Natural killer cell (primary cell): ENCODE data around the gene CACNG1. TPM values are rescaled to one million over a fixed set of nuclear protein-coding genes. Genes with fewer than 3 reads are reported as not detected.
"Not testable (repeated sequence)": the region's sequence is repeated elsewhere in the genome, so short reads cannot be mapped to it uniquely, and the experiment has no call there.

Experiments used
- ATAC-seq, 3 donors: fragments of 150-1000 bp in 2 of 3; fragments of 200-7000 bp in 1 of 3; cut with Tn5 transposase; 1 replicate in 1 of 3; 2 replicates in 2 of 3; pipeline ENCODE4 v1.10.0; 2021; ENCODE audit warnings: mild to moderate bottlenecking in 2 of 3, moderate library complexity in 2 of 3
- DNase-seq, 2 donors: peaks; one replicate each; pipeline versions ENCODE4 v3.0.0 to v3.0.0-alpha.2; 2013 to 2021; ENCODE audit warnings: mixed read lengths in 1 of 2
- H3K27ac ChIP-seq: one replicate; pipeline ENCODE4 v1.5.1; 2013; ENCODE audit warnings: mild to moderate bottlenecking, low read length
- H3K27me3 ChIP-seq: one replicate; pipeline ENCODE4 v1.6.1; 2013; ENCODE audit warnings: low read length; ENCODE audit not compliant: control insufficient read depth, insufficient read depth
- H3K36me3 ChIP-seq: one replicate; pipeline ENCODE4 v1.6.1; 2013; ENCODE audit warnings: low read length; ENCODE audit not compliant: control insufficient read depth, insufficient read depth
- H3K4me1 ChIP-seq: one replicate; pipeline ENCODE4 v1.6.1; 2013; ENCODE audit warnings: low read length; ENCODE audit not compliant: control insufficient read depth, insufficient read depth
- H3K4me3 ChIP-seq: one replicate; pipeline ENCODE4 v1.5.1; 2013; ENCODE audit warnings: low read length
- H3K9me3 ChIP-seq: one replicate; pipeline ENCODE4 v1.6.1; 2013; ENCODE audit warnings: low read length; ENCODE audit not compliant: control insufficient read depth, insufficient read depth
- H3K27ac Mint-ChIP-seq, 2 donors: one replicate each; pipeline ENCODE4 v1.8.0; 2022; ENCODE audit warnings: mild to moderate bottlenecking in 2 of 2, mixed read lengths in 2 of 2, moderate library complexity in 1 of 2
- H3K27me3 Mint-ChIP-seq, 2 donors: one replicate each; pipeline ENCODE4 v1.8.0; 2022; ENCODE audit warnings: low read depth in 2 of 2, mixed read lengths in 2 of 2
- H3K36me3 Mint-ChIP-seq: one replicate; pipeline ENCODE4 v1.8.0; 2022; ENCODE audit warnings: mixed read lengths
- H3K4me1 Mint-ChIP-seq, 2 donors: one replicate each; pipeline ENCODE4 v1.8.0; 2022; ENCODE audit warnings: mixed read lengths in 2 of 2
- H3K4me3 Mint-ChIP-seq: one replicate; pipeline ENCODE4 v1.8.0; 2022; ENCODE audit warnings: mild to moderate bottlenecking, moderate library complexity, mixed read lengths
- H3K9me3 Mint-ChIP-seq, 2 donors: one replicate each; pipeline ENCODE4 v1.8.0; 2022; ENCODE audit warnings: mixed read lengths in 2 of 2
- WGBS: methylation state at CpG from one replicate; pipeline ENCODE4 v1.1.7; 2013; ENCODE audit warnings: missing lambda C conversion rate; ENCODE audit not compliant: insufficient coverage; 5-methylcytosine and 5-hydroxymethylcytosine counted together
- intact Hi-C: fragments of 100-400 bp; cut with micrococcal nuclease; formaldehyde crosslinking; loops from one replicate; pipeline ENCODE4 v1.14.2; 2022
- total RNA-seq, 4 donors: library from RNA; stranded (reverse); fragments of 120-200 nt in 1 of 4; gene quantifications; one replicate each; pipeline versions ENCODE4 v1.2.3 to v1.2.4, GENCODE V29; 2013 to 2022
- TF ChIP-seq, protein P1 (sequence below): fragments of 200-600 bp; IDR thresholded peaks from one replicate; pipeline ENCODE4 v1.8.0; 2022; ENCODE audit warnings: antibody characterized with exemption

Gene CACNG1
- total RNA-seq, 3 donors from 2014 or later (not counting 1 experiment from before 2014, with no cell fraction given): not detected

DNA sequence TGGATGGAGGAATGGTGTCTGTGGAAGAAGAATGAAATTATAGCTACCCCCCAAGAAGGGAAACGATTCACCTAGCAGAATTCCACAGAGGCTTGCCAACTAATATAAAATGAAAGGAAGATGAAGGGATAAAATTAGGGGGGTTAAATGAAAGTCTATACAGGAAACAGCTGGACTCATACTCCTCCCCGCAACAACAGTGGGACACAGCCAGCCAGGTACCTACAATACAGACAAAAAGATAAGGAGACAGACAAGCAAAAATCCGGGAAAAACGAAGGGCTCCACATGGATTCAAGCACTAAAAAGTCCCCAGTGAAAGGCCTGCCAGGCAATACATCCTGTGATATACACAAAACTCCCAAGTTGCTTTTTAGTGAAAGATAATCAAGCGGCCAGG, 47.9 kb downstream of the CACNG1 start:
- H3K4me1 Mint-ChIP-seq: peaks cover 72% of the 10 kb centered on the region in 2 donors

DNA sequence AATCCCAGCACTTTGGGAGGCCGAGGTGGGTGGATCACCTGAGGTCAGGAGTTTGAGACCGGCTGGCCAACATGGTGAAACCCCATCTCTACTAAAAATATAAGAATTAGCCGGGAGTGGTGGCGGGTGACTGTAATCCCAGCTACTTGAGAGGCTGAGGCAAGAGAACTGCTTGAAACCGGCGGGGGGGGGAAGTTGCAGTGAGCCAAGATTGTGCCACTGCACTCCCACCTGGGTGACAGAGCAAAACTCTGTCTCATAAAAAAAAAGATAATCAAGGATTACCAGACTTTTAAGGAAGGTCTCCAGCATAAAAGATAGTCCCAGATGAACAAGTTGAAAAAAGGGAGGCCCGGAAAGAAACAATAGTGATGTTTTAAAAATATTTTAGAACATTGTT, 48.4 kb downstream of the CACNG1 start:
- H3K9me3 ChIP-seq, H3K4me1 ChIP-seq, ATAC-seq, H3K4me3 ChIP-seq, DNase-seq, H3K27ac ChIP-seq, H3K4me3 Mint-ChIP-seq, H3K9me3 Mint-ChIP-seq, intact Hi-C loops, H3K27me3 ChIP-seq, H3K36me3 Mint-ChIP-seq, H3K27me3 Mint-ChIP-seq: not testable (repeated sequence)
- Mint-ChIP-seq H3K27ac (peak overlapping the region; percentile 58 to 71), H3K4me1 (peaks cover 73 to 75% of the 10 kb centered on the region in 2 donors)
- H3K36me3 ChIP-seq: peaks cover 26% of the 10 kb centered on the region
- WGBS: 89% methylated on average over 6 of the region's 7 CpGs

More for the DNA sequence above, 47.9 kb downstream of the CACNG1 start:
- Mint-ChIP-seq H3K36me3 (no peaks in the 10 kb centered on the region), H3K27ac (peak overlapping the region; percentile 58 to 71), H3K27me3 (no peaks in the 10 kb centered on the region), H3K9me3 (no peaks in the 10 kb centered on the region), H3K4me3 (peak overlapping the region; percentile 47)
- H3K4me1 ChIP-seq: peaks cover 4% of the 10 kb centered on the region
- no peak overlapping the region for H3K27ac ChIP-seq
- H3K36me3 ChIP-seq: peaks cover 26% of the 10 kb centered on the region
- no peaks in the 10 kb centered on the region for H3K9me3 ChIP-seq
- no peaks in the 10 kb centered on the region for H3K27me3 ChIP-seq
- WGBS: 92% methylated on average over 4 of the region's 5 CpGs
- intact Hi-C loops: no loop called here
- DNase-seq (no peak), ATAC-seq (no peak)
- TF ChIP-seq, protein P1, sequence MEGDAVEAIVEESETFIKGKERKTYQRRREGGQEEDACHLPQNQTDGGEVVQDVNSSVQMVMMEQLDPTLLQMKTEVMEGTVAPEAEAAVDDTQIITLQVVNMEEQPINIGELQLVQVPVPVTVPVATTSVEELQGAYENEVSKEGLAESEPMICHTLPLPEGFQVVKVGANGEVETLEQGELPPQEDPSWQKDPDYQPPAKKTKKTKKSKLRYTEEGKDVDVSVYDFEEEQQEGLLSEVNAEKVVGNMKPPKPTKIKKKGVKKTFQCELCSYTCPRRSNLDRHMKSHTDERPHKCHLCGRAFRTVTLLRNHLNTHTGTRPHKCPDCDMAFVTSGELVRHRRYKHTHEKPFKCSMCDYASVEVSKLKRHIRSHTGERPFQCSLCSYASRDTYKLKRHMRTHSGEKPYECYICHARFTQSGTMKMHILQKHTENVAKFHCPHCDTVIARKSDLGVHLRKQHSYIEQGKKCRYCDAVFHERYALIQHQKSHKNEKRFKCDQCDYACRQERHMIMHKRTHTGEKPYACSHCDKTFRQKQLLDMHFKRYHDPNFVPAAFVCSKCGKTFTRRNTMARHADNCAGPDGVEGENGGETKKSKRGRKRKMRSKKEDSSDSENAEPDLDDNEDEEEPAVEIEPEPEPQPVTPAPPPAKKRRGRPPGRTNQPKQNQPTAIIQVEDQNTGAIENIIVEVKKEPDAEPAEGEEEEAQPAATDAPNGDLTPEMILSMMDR: no peak
- no peak overlapping the region for H3K4me3 ChIP-seq

DNA sequence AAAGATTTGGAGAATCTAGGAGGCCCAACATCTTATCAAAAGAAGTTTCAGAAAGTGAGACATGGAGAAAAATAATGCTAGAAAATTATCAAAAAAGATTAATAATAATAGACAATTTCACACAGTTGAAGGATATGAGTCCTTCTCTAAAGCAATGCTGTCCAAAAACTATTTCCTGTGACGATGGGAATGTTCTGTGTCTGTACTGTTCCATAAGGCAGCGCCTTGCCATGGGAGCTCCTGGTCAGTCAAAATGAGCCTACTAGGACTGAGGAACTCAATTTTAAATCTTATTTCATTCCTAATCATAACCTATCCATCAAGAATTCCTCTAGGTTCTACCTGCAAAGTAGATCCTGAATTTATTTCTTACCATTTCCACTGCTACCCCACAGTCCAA, 49.0 kb downstream of the CACNG1 start:
- Histone ChIP-seq H3K9me3 (no peaks in the 10 kb centered on the region), H3K4me1 (peaks cover 4% of the 10 kb centered on the region), H3K27me3 (no peaks in the 10 kb centered on the region), H3K36me3 (peaks cover 20% of the 10 kb centered on the region), H3K4me3 (no peak overlapping the region), H3K27ac (no peak overlapping the region)
- Mint-ChIP-seq H3K36me3 (no peaks in the 10 kb centered on the region), H3K27ac (peak overlapping the region; percentile 58 to 71), H3K27me3 (no peaks in the 10 kb centered on the region), H3K9me3 (no peaks in the 10 kb centered on the region), H3K4me1 (peaks cover 66 to 74% of the 10 kb centered on the region in 2 donors), H3K4me3 (no peak overlapping the region)
- ATAC-seq: no peak
- 92% methylated on average over 2 of the region's 2 CpGs for WGBS
- DNase-seq: no peak
- TF ChIP-seq, protein P1: no peak
- intact Hi-C loops: no loop called here

DNA sequence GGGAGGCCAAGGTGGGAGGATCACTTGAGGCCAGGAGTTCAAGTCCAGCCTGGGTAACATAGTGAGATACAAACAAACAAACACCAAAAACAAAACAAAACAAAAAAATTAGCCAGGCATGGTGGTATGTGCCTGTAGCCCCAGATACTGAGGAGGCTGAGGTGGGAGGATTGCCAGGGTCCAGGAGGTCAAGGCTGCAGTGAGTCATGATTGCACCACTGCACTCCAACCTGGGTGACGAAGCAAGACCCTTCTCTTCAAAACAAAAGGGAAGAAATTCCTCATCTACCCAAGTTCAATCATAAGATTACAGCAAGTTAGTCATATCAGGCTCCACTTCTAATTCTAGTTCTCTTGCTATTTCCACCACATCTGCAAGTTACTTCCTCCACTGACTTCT, 50.9 kb downstream of the CACNG1 start:
- ATAC-seq, intact Hi-C loops: not testable (repeated sequence)
- H3K36me3 ChIP-seq: peaks cover 16% of the 10 kb centered on the region

More for the DNA sequence above, 50.9 kb downstream of the CACNG1 start:
- H3K4me1 ChIP-seq, H3K4me3 Mint-ChIP-seq, H3K27ac ChIP-seq, H3K27me3 Mint-ChIP-seq, H3K36me3 Mint-ChIP-seq, DNase-seq, H3K9me3 ChIP-seq, H3K4me3 ChIP-seq, H3K9me3 Mint-ChIP-seq, H3K27me3 ChIP-seq: not testable (repeated sequence)
- WGBS: 23% methylated on average over 1 of the region's 1 CpG
- peak overlapping the region; percentile 41 to 58 for H3K27ac Mint-ChIP-seq
- H3K4me1 Mint-ChIP-seq: peaks cover 59 to 77% of the 10 kb centered on the region in 2 donors
